AG09319 (cell line): ENCODE measurements around the gene SCGB1D1.

Experiments used
- DNase-seq: peaks from one replicate; pipeline ENCODE4 v3.0.0-alpha.2; 2010; ENCODE audit warnings: low read depth; ENCODE audit errors: extremely low read depth
- TF ChIP-seq, protein P1 (sequence below): IDR thresholded peaks from 2 replicates; pipeline ENCODE4 v1.5.1; 2011; ENCODE audit warnings: low read depth, mild to moderate bottlenecking, inconsistent platforms, low read length, moderate library complexity

Gene SCGB1D1

DNA sequence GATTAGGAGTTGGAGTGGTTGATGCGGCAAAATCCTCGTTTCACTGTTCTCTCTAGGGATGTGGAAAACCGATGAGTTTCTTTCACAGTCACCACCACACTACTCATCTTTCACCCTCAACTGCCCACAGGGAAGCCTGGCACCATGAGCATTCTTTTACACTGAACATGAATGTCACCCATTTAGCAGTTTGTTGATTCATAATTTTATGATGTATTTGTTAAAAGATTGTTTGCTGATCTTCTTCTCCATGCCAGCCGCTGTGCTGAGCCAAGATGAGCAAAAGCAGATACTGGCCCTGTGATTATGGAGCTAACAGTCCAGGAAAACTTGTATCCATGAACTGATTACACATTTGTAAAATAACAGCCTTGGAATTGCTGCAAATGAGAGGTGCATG lies 48.1 kb downstream of the SCGB1D1 start:
- TF ChIP-seq, protein P1, sequence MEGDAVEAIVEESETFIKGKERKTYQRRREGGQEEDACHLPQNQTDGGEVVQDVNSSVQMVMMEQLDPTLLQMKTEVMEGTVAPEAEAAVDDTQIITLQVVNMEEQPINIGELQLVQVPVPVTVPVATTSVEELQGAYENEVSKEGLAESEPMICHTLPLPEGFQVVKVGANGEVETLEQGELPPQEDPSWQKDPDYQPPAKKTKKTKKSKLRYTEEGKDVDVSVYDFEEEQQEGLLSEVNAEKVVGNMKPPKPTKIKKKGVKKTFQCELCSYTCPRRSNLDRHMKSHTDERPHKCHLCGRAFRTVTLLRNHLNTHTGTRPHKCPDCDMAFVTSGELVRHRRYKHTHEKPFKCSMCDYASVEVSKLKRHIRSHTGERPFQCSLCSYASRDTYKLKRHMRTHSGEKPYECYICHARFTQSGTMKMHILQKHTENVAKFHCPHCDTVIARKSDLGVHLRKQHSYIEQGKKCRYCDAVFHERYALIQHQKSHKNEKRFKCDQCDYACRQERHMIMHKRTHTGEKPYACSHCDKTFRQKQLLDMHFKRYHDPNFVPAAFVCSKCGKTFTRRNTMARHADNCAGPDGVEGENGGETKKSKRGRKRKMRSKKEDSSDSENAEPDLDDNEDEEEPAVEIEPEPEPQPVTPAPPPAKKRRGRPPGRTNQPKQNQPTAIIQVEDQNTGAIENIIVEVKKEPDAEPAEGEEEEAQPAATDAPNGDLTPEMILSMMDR = no peak
- DNase-seq = no peak

DNA sequence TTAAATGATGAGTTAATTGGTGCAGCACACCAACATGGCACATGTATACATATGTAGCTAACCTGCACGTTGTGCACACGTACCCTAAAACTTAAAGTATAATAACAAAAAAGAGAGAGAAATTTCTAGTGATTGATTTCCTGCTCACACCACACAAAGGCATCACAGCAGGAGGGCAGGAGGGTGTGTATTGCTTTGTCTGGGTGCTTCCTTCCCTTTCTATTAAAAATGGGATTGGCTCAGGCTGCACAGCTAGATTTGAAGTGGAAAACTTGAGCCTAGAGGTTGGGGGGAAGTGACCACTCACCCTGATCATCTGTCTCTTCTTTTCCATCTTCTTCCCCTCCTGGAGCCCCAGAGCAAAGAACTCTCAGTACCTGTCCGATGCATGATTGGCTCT lies 51.1 kb downstream of the SCGB1D1 start:
- no peak for DNase-seq
- TF ChIP-seq, protein P1 = no peak

- no peak for DNase-seq
- TF ChIP-seq, protein P1 = no peak
Observed at GRCh38 chr11:62242021-62242420, 52.0 kb downstream of the SCGB1D1 start, which contains the start of gene SCGB1D2. TSS of gene SCGB1D2 (plus strand) at chr11:62242239. CDS start at chr11:62242308, 69 bp downstream.
